A172 (cell line): ENCODE data around the gene TTC28. TPM values are rescaled to one million over a fixed set of nuclear protein-coding genes. Genes with fewer than 3 reads are reported as not detected.

Source experiments
- total RNA-seq: library from RNA; depleted of rRNA; stranded (reverse); fragments of >200 nt; shearing (Covaris generic); gene quantifications from 2 replicates; pipeline ENCODE4 v1.2.3, GENCODE V29; 2014; rRNA removed

TTC28 gene
- total RNA-seq, 1 experiment from 2014 or later, result 0.45 TPM

Other genes starting within 250 kb of the TTC28 start
- gene CHEK2, start 62.0 kb upstream of the TTC28 start, total RNA-seq, result 14.3 and 27.3 TPM in 2 replicates
- gene HSCB, start 62.2 kb upstream of the TTC28 start, total RNA-seq, result 10.4 and 15.4 TPM in 2 replicates
- 22.3 and 24.3 TPM in 2 replicates for gene CCDC117, start 92.9 kb upstream of the TTC28 start, total RNA-seq
- 47.4 and 52.1 TPM in 2 replicates for gene XBP1, start 120.7 kb upstream of the TTC28 start, total RNA-seq
- 3.0 and 3.8 TPM in 2 replicates for gene ZNRF3, start 203.7 kb upstream of the TTC28 start, total RNA-seq